Measurements from ENCODE around the gene CORIN.

The CORIN gene

DNA sequence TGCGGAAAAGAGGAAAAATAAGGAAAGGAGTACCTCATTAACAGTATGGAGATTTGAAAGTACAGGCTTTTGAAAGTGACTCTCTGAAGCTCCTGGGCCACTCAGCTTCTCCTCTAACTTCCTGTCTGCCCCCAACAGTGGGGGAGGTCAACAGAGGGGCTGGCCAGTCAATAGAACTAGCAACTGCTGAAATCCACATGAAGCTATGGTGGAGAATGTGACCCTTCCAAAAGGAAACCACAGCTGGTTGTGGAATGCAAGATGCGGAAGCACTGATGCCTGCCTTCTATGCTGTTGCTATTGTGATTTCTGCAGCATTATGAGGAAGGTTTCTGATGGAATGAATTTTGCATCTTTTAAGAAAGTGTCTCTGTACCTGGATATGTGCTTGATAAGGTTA, 2.4 kb downstream of the CORIN start:
- no peak for DNase-seq (ENCODE audit: low read depth)

DNA sequence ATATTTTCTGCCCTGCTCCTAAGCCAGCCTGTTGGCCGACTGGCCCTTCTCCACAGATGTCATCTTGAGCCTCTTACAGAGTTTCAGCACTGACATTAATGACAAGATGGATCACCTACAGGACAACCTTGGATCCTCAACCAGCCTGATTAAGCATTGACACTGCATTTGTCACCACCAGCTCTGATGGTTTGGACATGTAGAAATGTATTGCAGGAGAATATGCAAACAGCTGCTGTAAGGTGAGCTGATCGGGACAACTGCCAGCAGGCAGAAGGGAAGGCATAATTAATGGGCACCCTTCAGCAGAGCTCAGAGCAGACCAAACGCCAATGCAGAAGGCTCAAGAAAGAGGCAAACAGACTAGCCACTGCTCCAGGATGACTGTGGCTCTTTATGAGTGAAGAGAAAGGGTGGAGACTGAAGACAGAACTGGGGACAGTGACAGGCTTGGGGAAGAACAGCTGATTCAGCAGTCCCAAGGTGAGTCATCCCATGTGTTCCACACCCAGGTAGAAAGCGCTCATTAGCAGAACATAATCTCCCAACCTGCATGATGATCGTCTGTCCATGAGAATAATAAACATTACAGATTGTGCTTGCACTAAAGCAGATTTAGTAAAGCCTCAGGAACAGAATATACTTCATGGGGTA, 6.7 kb downstream of the CORIN start:
- DNase-seq (ENCODE audit: low read depth), result no peak

DNA sequence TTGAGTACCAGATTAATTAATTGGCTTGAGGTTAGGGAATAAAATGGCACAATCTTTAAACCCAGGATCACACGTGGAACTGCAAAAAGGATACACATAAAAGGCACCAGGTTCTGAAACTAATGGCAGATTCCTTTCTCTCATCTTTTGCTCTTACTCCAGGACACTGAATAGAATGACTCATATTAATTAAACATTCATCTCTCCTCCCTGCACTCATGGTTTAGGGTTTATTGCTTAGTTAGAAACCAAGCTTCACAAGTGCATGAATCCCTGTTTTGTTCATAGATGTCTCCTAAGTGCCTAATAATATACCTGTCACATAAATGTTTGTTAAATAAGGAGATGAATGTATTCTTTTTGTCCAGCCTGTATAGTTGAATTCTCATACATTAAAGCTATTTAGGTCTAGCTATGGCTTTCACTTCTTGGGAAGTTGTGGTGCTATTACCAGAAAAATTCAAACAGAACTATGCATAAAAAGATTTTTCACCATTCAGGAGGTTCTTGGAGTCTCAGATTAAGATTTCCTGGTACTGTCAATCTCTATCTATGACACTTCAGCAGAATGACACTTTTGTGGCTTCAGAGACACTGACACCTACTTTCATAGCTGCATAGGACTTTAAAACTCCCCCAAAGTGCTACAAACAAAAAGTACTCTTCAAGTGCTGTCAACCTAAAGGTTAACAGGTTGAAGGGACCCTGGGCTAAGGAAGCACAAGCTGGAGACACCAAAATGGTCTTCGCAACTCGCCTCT, 7.4 kb downstream of the CORIN start:
- no peak for DNase-seq (ENCODE audit: low read depth)

DNA sequence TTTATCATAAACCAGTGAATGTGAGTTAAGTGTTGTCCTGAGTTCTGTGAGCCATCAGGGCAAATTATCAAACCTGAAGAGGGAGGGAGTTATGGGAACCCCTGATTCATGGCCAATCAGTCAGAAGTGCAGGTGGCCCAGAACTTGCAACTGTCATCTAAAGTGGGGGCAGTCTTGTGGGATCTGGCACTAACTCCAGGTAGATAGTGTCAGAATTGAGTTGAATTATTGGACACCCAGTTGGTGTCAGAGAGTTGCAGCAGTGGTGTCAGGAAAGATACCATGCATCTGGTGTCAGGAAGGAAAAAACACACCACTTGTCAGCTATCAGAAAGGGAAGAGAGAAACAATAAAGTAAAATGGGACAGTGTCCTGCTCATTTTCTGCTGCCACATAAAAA, 8.4 kb downstream of the CORIN start:
- DNase-seq (ENCODE audit: low read depth), result no peak

DNA sequence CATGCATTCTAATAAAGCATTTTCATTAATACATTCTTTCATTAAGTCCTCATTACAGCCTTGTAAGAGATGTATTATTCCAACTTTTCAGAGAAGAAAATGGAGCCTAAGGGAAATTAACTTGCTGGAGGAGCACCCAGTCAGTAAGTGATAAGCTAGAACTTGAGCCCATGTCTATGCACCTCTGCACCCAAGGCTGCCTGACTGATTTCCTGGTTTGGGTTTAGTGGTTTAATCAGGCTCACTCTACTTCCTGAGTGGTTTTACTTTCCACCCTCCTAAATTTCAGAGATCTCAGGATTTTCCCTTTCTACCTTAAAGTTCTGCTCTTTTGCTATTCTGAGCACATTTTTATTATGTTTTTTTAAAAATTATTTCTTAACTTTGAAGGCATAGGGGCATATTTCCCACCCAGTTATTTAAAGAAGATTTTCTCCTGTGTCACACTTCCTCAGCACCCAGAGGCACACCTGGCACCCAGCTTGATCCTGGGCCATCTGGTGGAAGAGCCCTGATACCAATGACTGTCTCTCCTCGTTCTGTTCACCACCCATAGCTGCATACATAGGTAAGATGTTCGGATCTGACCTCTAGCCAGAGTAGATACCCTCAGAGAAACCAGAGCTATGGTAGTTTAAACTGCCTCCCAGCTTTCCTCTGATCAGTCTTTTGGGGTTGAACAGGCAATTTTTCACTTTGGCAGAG, 10.4 kb downstream of the CORIN start:
- no peak for DNase-seq (ENCODE audit: low read depth)

DNA sequence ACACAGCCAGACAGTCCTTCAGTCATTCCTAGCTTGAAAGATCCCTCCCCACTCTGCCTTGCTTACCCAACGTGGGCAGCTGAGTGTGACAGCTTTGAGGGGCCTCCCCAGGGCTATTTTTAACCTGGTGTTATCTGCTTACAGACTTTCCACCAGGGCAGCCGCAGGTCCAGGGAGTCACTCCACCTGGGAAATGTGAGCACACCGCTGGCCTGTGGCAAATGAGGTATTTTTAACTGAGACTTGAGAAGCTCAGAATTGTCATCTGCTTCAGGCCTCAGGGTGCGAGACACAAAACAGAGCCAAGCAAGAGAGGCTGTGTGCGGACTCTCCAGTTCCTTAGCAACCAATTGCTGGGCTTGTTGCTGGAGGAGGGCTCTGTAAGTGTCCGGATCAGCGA, 13.0 kb downstream of the CORIN start:
- no peak for DNase-seq (ENCODE audit: low read depth)

DNA sequence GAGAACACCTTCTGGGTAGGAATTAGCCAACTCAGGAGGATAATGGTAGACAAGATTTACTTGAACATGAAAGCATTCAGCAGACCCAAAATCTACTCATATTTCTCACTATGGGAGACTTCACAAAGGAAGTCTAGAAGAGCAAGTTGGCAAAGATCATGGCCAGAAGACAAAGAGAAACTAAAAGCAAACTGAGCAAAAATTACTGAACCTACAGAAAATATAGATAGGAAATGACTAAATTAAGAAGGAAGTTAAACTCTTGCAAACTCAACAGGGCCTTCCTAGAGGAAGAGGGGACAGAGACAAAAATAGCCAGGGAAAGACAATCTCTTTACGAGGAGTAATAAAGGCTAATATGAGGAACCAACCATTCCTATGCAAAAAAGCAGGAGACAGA, 18.7 kb downstream of the CORIN start:
- DNase-seq (ENCODE audit: low read depth), result no peak

DNA sequence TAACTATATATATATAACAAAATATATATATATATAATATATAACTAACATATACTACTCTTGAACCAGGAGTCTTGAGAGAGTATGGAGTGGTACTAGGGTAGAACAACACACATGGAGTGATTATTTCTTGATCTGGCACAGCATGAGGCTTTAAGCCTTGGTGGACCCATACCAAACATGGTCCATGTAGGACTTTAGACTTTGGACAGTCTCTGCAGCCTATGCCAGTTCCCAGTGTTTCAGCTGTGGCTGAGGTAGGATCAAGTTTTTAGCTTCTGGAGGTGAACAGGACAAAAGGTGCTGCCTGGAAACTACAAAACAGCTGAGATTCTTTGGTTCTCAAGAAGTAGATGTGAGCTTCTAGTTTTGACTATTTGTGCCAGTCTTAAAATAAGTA, 20.6 kb downstream of the CORIN start:
- DNase-seq (ENCODE audit: low read depth), result no peak

DNA sequence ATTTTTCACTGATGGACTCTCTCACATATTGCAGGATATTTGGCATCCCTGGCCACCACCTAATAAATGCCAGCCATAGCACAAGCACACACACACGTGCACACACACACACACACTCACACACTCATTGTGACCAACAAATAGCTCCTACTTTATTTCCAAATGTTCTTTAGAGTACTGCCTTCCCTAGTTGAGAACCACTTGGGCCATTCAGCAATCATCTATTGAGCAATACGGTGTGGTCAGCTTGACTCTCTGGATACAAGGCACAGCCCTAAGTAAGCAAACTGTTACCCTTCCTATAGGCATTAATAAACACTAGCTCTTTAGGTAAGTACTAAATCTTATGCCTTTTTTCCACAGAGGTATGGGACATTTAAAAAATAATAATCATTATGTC, 21.1 kb downstream of the CORIN start:
- DNase-seq (ENCODE audit: low read depth), result no peak

DNA sequence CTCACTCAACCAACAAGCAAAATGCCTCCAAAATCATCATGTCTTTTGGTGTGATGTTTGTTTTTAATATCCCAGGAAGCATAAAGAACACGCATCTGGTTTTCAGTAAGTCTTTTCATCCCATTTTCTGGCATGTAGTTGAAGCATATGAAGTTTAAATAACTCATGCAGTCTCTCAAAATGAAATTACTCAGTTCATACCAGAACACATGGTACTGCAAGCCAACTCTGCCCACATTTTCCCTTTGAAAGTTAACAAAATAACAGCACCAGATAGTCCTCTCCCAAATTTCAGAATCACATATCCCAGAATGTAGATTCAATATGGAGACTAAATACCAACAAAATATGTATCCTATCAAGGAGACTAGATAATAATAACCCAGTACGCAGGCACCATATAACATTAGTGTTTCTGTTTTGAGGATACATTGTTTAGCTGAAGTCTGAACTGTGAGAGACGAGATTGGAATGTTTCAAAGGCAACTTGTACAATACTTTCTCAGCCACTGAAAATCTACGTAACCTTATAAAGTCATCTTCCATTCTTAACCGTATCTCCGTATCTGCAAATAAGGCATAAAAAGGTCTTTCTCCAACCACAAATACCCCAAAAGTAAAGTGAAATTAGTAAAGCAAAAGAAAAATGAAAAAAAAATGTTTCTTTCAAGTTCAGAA, 23.1 kb downstream of the CORIN start:
- no peak for DNase-seq (ENCODE audit: low read depth)

DNA sequence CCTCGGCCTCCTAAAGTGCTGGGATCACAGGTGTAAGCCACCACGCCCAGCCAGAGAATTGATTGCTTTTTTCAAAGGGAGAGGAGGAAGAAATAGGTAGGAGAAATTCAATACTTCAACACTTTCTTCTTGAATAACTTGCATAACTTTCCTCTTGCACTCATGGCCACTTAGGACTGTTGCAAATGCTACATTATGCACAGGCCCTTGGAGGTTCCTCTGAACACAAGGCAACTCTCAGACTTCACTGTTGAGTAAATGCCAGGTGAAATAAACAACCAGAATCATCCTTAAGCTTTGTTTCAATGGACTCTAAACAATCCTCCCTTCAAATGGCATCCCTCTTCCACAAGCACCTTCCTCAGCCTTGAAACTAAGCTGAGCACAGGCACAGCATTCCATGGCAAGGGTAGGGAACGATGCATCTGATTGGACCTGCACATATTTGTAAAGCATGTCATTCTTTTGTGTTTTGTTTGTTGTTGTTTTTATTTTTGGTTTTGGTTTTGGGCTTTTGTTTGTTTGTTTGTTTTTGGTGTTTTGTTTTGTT, 28.1 kb downstream of the CORIN start:
- no peak for DNase-seq (ENCODE audit: low read depth)

DNA sequence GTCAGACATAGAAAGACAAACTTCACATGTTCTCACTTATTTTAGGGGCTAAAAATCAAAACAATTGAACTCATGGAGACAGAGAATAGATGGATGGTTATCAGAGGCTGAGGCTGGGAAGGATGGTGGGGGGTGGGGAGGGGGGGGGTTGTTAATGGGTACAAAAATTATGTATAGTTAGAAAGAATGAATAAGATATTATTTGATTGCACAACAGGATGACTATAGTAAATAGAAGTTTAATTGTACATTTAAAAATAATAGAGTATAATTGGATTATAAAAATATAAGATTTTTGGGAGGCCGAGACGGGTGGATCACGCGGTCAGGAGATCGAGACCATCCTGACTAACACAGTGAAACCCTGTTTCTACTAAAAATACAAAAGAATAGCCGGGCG, 33.3 kb downstream of the CORIN start:
- DNase-seq (ENCODE audit: low read depth), result no peak

DNA sequence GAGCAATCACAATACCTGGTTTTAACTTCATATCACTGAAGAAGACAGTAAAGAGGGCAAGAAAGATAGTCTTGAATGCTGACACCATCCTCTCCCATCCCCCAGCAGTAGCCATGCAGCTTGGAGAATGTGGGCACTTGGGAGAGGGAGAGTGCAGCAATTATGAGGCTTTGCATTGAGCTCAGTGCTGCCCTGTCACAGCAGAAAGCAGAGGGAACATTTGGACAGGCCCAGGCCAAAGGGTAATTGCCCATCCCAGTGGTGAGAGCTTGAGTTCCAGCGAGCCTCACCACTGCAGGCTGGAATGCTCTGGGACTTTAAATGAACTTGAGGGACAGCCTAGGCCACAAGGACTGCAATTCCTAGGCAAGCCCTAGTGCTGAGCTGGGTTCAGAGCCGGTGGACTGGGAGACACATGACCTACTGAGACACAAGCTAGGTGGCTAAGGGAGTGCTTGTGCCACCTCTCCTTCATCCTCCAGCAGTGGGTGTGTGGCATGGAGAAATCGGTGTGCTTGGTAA, 36.3 kb downstream of the CORIN start:
- DNase-seq (ENCODE audit: low read depth), result no peak

DNA sequence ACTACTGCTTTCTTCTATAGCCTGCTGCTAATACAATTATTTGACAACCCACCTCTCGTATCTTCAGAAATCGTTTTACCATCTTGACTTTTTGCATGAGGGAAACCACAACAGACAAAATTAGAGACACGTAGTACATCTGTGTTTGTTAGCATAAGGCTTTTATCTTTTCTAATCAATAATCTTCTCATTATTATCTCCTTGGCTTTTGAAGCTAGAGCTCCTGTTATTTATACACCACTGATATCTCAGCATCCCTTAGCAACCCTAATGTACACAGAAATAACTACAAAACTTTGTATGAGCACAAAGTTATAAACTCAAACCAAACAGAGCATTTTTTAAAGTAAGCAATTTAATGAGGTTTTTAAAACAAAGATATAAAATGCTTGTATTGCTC, 39.7 kb downstream of the CORIN start:
- DNase-seq (ENCODE audit: low read depth), result no peak

DNA sequence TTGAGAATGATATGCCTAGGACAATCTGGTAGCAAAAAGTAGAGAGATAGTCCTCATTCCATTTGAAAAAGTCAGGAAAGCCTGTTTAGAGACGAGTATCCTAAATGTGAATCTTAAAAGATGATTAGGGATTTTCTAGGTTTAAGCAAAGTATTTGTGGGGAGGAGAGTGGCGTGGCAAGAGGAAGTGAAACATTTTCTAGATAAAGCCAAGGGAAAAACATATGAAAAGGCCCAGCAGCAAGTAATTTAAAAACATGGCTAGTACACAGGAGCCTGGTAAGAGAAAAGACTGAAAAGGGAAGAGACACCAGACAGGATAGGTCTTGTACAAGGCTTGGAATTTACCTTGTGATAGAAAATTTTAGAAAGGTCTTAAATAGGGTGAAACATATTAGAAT, 45.9 kb downstream of the CORIN start:
- no peak for DNase-seq (ENCODE audit: low read depth)

DNA sequence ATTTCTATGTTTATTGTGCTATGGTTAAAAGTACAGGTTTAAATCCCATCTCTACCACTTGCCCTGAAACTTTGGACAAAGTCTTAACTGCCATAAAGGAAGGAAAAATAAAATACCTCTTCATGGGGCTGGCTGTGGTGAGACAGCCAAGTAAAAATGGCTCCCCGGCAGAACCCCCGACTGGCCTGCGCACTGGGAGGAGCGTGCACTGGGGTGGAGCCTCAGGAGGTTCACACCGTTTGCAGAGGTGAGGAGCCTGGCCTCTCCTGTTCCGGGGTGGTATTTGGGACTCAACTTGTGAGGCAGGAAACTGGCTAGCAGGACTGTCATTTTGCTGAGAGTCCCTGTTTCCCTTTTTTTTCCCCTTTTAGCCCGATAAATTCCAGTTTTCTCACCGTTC, 47.8 kb downstream of the CORIN start:
- DNase-seq (ENCODE audit: low read depth), result no peak

DNA sequence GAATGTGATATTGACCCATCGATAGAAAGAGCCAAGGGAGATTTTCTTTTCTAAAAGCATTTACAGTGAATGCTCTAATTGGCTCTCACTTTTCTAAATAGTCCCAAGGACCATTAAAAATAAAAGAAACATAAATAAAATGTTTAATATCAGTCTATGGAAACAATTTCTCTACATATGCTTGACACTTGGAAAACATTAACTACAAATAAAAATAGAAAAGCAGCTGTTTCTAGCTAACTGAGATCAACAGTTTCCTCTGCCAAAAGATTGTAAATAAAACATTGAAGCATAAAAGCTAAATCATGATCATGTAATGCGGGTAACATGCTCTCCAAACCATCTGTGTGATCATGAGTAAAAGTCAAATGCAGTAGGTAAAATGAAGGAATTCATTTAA, 49.7 kb downstream of the CORIN start:
- no peak for DNase-seq (ENCODE audit: low read depth)

DNA sequence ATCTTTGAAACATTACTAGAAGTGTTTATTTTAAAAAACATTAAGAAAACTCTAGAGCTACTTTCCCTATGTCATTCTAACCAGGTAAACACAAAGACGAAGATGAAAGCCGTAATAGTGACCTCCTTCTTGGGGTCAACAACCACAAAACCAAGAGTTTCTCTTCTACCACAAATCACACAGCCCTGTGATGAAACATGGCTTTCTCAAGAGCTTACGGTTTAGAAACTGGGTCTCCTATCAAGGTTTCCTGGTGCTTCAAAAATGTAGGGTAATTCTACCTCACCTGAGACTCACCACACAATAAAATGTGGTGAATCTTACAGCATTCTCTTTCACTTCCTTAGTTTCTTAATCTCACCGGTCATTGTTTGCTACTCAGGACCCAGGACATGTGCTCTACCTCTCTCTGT, 50.9 kb downstream of the CORIN start:
- no peak for DNase-seq (ENCODE audit: low read depth)

DNA sequence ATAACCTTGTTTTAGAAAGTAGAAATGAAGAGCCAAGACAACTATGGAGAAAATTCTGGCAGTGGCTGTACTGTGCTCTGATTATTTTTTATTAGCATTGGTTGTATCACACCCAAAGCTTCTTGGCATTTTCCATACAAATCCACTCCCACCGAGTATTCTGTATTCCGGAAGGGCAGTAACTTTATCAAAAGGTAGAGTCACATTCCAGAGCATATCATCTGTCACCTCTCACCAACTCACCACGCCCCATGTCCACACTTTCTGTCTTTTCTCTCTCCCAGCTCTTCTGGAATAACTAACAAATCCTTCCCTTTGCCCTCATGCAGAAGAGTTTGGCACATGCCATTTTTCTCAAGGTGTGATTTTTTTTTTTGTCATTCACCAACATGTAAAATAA, 52.7 kb downstream of the CORIN start:
- DNase-seq (ENCODE audit: low read depth), result no peak

DNA sequence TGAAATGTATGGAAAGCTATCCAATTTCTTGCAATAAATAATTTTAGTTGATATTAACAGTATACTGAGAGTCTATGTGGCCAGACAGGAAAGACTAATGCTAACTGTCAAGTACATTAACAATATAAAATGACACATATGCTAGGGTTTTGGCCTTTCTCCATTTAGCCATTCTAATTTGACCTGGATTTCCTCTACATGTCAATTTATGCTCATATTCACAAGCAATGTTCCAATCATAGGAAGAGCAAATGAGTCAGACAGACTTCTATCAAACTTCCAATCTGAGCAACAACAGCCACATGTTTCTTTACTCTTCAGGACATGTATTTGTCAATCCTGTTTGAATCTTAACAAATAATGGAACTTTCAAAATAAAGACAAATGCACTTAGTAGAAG, 53.6 kb downstream of the CORIN start:
- no peak for DNase-seq (ENCODE audit: low read depth)

DNA sequence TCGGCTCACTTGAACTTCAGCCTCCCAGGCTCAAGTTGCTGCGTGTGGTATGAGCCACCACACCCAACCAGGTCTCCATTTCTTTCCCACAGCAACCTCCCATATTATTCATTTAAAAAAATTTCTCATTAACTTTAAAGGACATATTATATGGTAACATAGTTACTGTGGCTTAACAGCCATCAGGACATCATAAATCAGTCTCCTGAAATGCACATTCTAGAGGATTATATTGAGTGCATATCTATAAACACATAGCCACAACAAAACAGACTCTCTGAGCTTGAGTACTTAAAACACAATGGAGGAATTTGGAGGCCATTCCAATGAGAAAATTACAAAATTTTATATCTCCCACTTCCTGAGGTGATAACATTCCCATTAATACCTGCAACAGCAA, 61.5 kb downstream of the CORIN start:
- no peak for DNase-seq (ENCODE audit: low read depth)

DNA sequence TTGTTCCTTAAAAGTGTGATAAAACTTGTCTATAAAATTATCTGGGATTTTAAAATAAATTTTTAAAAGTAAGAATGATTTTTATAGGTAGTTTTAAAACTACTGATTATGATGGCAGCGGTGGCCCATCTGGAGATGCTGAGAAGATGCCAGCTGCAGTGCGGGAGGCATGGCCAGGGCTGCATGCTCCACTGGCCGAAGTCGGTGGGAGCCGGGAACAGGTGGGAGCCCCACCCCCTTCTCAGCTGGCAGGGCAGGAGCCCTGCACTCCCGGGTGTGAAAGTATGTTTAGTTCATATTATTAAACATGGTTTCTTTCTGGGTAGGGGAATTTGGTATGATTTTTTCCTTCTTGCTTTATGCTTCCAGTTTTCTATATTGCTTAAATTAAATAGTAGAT, 63.8 kb downstream of the CORIN start:
- no peak for DNase-seq (ENCODE audit: low read depth)

Measured in activated T-helper 1 cell treated with Interleukin-2 at 50 U/mL for 16 hours (primary cell).